GM12873 (cell line): ENCODE results near the gene SEPSECS.

Experiments
- CTCF ChIP-seq: IDR thresholded peaks from 2 replicates; pipeline ENCODE4 v1.5.1; 2012; ENCODE audit warnings: low read depth, mild to moderate bottlenecking, moderate library complexity, low read length, control low read depth; ENCODE audit not compliant: insufficient read depth; ENCODE audit errors: missing control alignments

SEPSECS gene

GRCh38 chr4:25117274-25117673 is 43.0 kb downstream of the SEPSECS start:
- TF ChIP-seq CTCF: no peak

GRCh38 chr4:25113915-25114904 is 46.0 kb downstream of the SEPSECS start:
- TF ChIP-seq CTCF: no peak

- no peak for TF ChIP-seq CTCF
Observed at GRCh38 chr4:25112995-25113380, 47.3 kb downstream of the SEPSECS start.

- TF ChIP-seq CTCF: no peak
Observed at GRCh38 chr4:25112366-25112994, 47.8 kb downstream of the SEPSECS start.

- TF ChIP-seq CTCF: no peak
Observed at GRCh38 chr4:25111648-25112196, 48.5 kb downstream of the SEPSECS start.

GRCh38 chr4:25110527-25111329 is 49.5 kb downstream of the SEPSECS start:
- TF ChIP-seq CTCF: no peak
